Neural progenitor cell (in vitro differentiated cells): ENCODE results near the gene TRIM39.

Experiments
- EZH2 ChIP-seq: fragments of 200-600 bp; sonication (generic); IDR thresholded peaks from 2 replicates; pipeline ENCODE4 v1.6.1; 2017; ENCODE audit warnings: antibody characterized with exemption, mild to moderate bottlenecking, moderate library complexity
- TF ChIP-seq, protein P1 (sequence below): fragments of 200-600 bp; sonication (generic); IDR thresholded peaks from 2 replicates; pipeline ENCODE4 v1.5.1; 2017; ENCODE audit warnings: antibody characterized with exemption, mild to moderate bottlenecking

DNA sequence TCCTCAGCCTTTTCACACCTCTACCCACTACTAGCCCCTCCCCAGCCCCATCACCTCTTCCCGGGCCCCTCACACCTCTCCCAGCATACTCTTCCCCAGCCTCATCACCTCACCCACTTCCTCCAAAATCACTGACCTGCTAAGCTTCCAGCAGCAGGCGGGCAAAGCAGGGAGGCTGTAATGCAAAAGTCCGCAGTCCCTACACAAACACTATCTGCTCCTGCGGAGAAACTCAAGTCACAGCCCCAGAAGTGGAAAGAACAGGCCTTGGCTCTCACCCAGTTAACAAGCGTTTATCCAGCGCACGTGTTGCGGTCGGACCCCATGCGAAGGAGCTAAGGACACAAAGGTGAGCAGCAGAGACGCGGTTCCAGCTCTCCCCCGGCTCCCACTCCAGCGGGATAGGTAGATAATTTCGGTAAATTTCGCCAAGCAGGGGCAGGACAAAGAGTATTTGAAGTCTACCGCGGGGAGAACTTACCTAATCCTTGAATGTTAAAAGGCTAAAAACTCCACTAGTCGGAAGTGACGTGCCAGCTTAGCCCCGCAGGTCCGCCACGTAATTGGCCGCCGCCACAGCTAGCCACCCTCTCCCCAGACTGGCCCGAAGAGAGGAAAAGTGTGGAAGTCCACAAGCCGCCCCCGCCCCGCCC lies 728 bp upstream of the TRIM39 start:
- TF ChIP-seq, protein P1, sequence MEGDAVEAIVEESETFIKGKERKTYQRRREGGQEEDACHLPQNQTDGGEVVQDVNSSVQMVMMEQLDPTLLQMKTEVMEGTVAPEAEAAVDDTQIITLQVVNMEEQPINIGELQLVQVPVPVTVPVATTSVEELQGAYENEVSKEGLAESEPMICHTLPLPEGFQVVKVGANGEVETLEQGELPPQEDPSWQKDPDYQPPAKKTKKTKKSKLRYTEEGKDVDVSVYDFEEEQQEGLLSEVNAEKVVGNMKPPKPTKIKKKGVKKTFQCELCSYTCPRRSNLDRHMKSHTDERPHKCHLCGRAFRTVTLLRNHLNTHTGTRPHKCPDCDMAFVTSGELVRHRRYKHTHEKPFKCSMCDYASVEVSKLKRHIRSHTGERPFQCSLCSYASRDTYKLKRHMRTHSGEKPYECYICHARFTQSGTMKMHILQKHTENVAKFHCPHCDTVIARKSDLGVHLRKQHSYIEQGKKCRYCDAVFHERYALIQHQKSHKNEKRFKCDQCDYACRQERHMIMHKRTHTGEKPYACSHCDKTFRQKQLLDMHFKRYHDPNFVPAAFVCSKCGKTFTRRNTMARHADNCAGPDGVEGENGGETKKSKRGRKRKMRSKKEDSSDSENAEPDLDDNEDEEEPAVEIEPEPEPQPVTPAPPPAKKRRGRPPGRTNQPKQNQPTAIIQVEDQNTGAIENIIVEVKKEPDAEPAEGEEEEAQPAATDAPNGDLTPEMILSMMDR = no peak
- no peak for TF ChIP-seq EZH2
